NCI-H128 (cell line): ENCODE measurements around the gene EHHADH.

Experiments used
- DNase-seq: peaks from one replicate; lab custom pipeline; 2025; ENCODE audit not compliant: unreplicated experiment; lab: John Stamatoyannopoulos, UW

The EHHADH gene

GRCh38 chr3:185150561-185150960 is 103.3 kb downstream of the EHHADH start:
- DNase-seq = no peak

DNA sequence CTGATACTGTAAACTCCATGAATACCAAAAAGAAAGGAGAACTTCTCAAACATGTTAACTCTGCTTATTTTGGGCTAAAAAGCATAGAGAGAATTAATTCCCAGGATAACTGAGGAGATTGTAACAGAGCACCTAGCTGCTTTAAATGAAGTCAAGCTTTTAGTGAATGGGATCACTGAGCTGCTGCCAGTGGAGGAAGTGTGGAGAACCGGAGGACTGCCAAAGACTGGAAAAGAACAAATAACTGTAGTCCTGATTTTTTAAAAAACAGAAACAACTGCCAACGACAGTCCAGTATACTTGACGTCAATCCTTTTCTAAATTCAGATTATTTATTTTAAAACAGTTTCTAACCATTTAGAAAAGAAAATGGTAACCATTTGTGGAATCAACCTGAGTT is 104.3 kb downstream of the EHHADH start:
- DNase-seq = no peak

DNA sequence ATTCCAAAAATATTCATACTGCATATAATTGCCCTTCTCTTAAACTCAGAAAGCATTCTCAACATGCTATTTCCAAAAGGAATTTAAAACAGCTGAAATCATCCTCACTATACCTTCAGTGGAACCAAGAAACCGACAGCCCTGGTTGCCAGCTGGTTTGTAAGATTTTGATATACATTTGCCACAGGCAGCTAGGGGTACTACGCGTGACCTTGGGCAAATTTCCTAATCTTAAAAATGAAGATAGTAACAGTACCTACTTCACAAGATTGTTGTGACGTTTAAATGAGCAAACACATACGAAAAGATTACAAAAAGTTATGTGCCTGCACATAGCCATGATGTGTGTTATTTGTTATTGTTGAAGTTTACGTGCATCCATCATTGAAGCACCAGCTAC is 108.3 kb downstream of the EHHADH start:
- DNase-seq = no peak

- no peak for DNase-seq
Observed at GRCh38 chr3:185144784-185145183, 109.1 kb downstream of the EHHADH start.
